Fibroblast of lung (primary cell): ENCODE measurements around the gene AGR3. TPM values are rescaled to one million over a fixed set of nuclear protein-coding genes. Genes with fewer than 3 reads are reported as not detected.

Experiments
- DNase-seq, 2 donors: peaks; one replicate each; pipeline versions ENCODE4 v3.0.0 to v3.0.0-alpha.2; 2010; ENCODE audit warnings: low read depth in 2 of 2
- H2AFZ ChIP-seq: 2 replicates; pipeline ENCODE4 v1.5.1; 2012; ENCODE audit warnings: low read length, control low read depth, inconsistent platforms
- H3K27ac ChIP-seq: 2 replicates; pipeline ENCODE4 v1.5.1; 2011; ENCODE audit warnings: low read length, control low read depth; ENCODE audit not compliant: insufficient read depth
- H3K27me3 ChIP-seq: 2 replicates; pipeline ENCODE4 v1.5.1; 2011; ENCODE audit warnings: mild to moderate bottlenecking, low read length; ENCODE audit not compliant: control insufficient read depth, insufficient read depth
- H3K36me3 ChIP-seq: 2 replicates; pipeline ENCODE4 v1.5.1; 2011; ENCODE audit warnings: low read length; ENCODE audit not compliant: control insufficient read depth, insufficient read depth
- H3K4me1 ChIP-seq: 2 replicates; pipeline ENCODE4 v1.5.1; 2011; ENCODE audit warnings: low read length; ENCODE audit not compliant: control insufficient read depth, insufficient read depth; ENCODE audit errors: extremely low read depth
- H3K4me2 ChIP-seq: 2 replicates; pipeline ENCODE4 v1.5.1; 2011; ENCODE audit warnings: low read length, control low read depth; ENCODE audit not compliant: insufficient read depth; ENCODE audit errors: extremely low read depth
- H3K4me3 ChIP-seq, 4 experiments: fragments of 200-600 bp in 1 of 4; sonication (generic) in 1 of 4; replicated peaks in 1 of 4; 2 replicates each; pipeline ENCODE4 v1.5.1; 2011 to 2016; ENCODE audit warnings: low read length in 4 of 4, low read depth in 3 of 4, mild to moderate bottlenecking in 3 of 4, control low read depth in 2 of 4, inconsistent platforms in 1 of 4, mixed read lengths in 1 of 4; ENCODE audit not compliant: insufficient read depth in 1 of 4; ENCODE audit errors: control extremely low read depth in 1 of 4
- H3K79me2 ChIP-seq: 2 replicates; pipeline ENCODE4 v1.5.1; 2012; ENCODE audit warnings: mild to moderate bottlenecking, low read length, inconsistent platforms; ENCODE audit not compliant: control insufficient read depth, insufficient read depth
- H3K9ac ChIP-seq: 2 replicates; pipeline ENCODE4 v1.5.1; 2011; ENCODE audit warnings: mild to moderate bottlenecking, low read length, control low read depth; ENCODE audit not compliant: insufficient read depth
- H3K9me3 ChIP-seq: 2 replicates; pipeline ENCODE4 v1.5.1; 2012; ENCODE audit warnings: low read depth, low read length; ENCODE audit not compliant: control insufficient read depth, insufficient read depth
- H4K20me1 ChIP-seq: 2 replicates; pipeline ENCODE4 v1.5.1; 2011; ENCODE audit warnings: low read length; ENCODE audit not compliant: control insufficient read depth, insufficient read depth; ENCODE audit errors: extremely low read depth
- CTCF ChIP-seq, 2 donors: IDR thresholded peaks in 1 of 2; conservative IDR thresholded peaks in 1 of 2; 1 replicate in 1 of 2; 2 replicates in 1 of 2; pipeline ENCODE4 v1.5.1; 2011 to 2012; ENCODE audit warnings: low read length in 2 of 2, control low read depth in 1 of 2, inconsistent platforms in 1 of 2, low read depth in 1 of 2, mild to moderate bottlenecking in 1 of 2
- EZH2 ChIP-seq: IDR thresholded peaks from 2 replicates; pipeline ENCODE4 v1.5.1; 2012; ENCODE audit warnings: low read length, control low read depth, mild to moderate bottlenecking; ENCODE audit errors: missing control alignments
- polyA plus RNA-seq, 2 donors: library from polyadenylated mRNA; depleted of rRNA in 1 of 2; stranded (reverse) in 1 of 2; unstranded in 1 of 2; fragments of >200 nt; gene quantifications; 2 replicates each; pipeline ENCODE4 v1.2.1, GENCODE V29; 2011 to 2012; ENCODE audit warnings: missing spikeins in 1 of 2
- total RNA-seq: library from RNA; depleted of rRNA; stranded (reverse); fragments of >200 nt; gene quantifications from 2 replicates; pipeline ENCODE4 v1.2.1, GENCODE V29; 2014

The AGR3 gene
- total and polyA plus RNA-seq, 2 donors (not counting 1 experiment from before 2014, with no cell fraction given), result not detected

DNA sequence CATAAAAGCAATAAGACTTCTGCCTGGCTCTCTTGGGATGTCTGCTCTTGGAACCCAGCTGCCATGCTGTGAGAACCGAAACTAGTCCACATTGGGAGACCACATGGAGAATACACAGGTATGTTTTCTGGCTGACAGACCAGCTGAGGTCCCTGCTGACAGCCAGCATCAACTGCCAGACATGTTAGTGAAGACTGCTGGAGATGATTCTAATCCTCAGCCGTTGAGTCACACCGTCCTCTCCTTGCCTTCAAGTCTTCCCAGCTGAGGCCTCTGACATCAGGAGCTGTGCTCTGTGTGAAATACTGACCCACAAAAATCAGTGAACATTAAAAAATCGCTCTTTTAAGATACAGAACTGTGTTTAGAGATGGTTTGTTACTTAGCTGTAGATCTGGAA is 40.1 kb downstream of the AGR3 start:
- Histone ChIP-seq H3K9me3 (no peaks in the 10 kb centered on the region), H3K4me3 (no peak overlapping the region), H3K27ac (no peak overlapping the region), H3K79me2 (no peaks in the 10 kb centered on the region), H3K4me2 (no peak overlapping the region), H3K36me3 (no peaks in the 10 kb centered on the region), H3K9ac (no peak overlapping the region), H3K27me3 (no peaks in the 10 kb centered on the region), H4K20me1 (no peaks in the 10 kb centered on the region), H3K4me1 (no peaks in the 10 kb centered on the region), H2AFZ (no peak overlapping the region)
- DNase-seq, result peak in 1 of 2 donors; percentile 74
- TF ChIP-seq CTCF (conservative IDR thresholded peaks at IDR 0.05 in 1 of 2, IDR thresholded peaks at IDR 0.05 in 1 of 2; ENCODE audit: low read depth in 1 of 2, low read length in 2 of 2) (no peak), EZH2 (no peak)

DNA sequence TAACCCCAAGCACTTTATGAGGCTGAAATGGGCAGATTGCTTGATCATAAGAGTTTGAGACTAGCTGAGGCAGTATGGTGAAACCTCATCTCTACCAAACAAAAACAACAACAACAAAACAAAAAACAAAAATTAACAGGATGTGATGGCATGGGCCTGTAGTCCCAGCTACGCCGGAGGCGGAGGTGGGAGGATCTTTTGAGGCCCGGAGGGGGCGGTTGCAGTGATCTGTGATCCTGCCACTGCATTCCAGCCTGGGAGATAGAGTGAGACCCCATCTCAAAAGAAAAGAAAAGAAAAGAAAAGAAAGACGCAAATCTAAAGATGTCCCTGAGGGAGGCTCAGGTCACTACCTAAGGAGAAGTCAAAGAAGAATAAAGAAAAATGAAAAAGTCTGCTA is 41.7 kb downstream of the AGR3 start:
- Histone ChIP-seq H3K27me3 (no peaks in the 10 kb centered on the region), H3K36me3 (no peaks in the 10 kb centered on the region), H2AFZ (no peak overlapping the region), H3K9me3 (no peaks in the 10 kb centered on the region), H3K27ac (no peak overlapping the region), H3K4me2 (no peak overlapping the region), H3K9ac (no peak overlapping the region), H4K20me1 (no peaks in the 10 kb centered on the region), H3K79me2 (no peaks in the 10 kb centered on the region), H3K4me3 (no peak overlapping the region), H3K4me1 (no peaks in the 10 kb centered on the region)
- TF ChIP-seq CTCF (conservative IDR thresholded peaks at IDR 0.05 in 1 of 2, IDR thresholded peaks at IDR 0.05 in 1 of 2; ENCODE audit: low read depth in 1 of 2, low read length in 2 of 2) (no peak), EZH2 (no peak)
- no peak for DNase-seq

DNA sequence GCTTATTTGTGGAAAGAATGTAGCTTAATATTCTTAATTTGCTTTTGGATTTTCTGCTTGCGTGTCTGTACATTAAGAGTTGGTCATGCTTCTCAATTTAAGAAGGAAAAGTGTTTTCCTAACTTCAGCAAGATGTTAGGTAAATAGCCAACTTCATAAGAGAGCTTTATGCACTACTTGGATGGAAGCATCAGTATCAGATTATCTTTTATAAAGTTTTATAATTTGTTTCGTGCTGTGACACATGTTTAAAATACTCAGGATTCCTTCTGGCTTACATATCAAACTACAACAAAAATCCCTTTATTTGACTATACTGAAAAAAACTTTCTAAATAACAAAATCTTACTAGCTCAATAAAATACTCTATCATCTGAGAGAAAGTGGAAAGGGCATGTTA is 42.1 kb downstream of the AGR3 start:
- H3K79me2 ChIP-seq, result no peaks in the 10 kb centered on the region
- H3K27ac ChIP-seq, result no peak overlapping the region
- H3K36me3 ChIP-seq, result no peaks in the 10 kb centered on the region
- H3K4me3 ChIP-seq, result no peak overlapping the region
- H3K9ac ChIP-seq, result no peak overlapping the region
- no peak overlapping the region for H2AFZ ChIP-seq
- no peaks in the 10 kb centered on the region for H3K9me3 ChIP-seq
- H3K27me3 ChIP-seq, result no peaks in the 10 kb centered on the region
- no peak overlapping the region for H3K4me2 ChIP-seq
- DNase-seq, result peak in 1 of 2 donors; percentile 49
- no peaks in the 10 kb centered on the region for H3K4me1 ChIP-seq
- TF ChIP-seq CTCF (conservative IDR thresholded peaks at IDR 0.05 in 1 of 2, IDR thresholded peaks at IDR 0.05 in 1 of 2; ENCODE audit: low read depth in 1 of 2, low read length in 2 of 2) (no peak), EZH2 (no peak)
- no peaks in the 10 kb centered on the region for H4K20me1 ChIP-seq
